HG02798 (cell line): ENCODE data around the gene RNF8.
"Not testable (repeated sequence)": the region's sequence is repeated elsewhere in the genome, so short reads cannot be mapped to it uniquely, and the experiment has no call there.

ENCODE experiments used
- ATAC-seq: cut with Tn5 transposase; IDR thresholded peaks from one replicate; pipeline ENCODE4 v1.9.1; 2021; ENCODE audit warnings: mild to moderate bottlenecking; ENCODE audit not compliant: unreplicated experiment, poor library complexity

RNF8 gene

DNA sequence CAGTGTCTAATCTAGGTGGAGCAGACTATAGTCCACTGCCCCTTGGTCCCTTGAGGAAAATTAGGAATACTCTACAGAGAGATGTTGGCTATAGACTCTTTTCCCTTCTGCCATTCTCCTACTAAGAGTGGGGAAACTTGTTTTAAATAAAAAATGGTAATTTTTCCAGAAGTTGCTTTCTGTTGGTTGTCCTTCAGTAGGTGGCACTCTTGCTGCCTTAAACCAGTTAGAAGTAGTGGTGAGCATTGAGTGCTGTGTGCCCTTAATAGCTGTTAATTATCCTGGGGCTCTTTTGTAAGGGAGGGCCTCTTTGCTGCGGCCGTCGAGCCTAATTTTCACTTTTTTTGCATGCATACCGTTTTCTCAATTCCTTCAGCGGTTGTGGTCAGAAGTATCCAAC lies 82.0 kb downstream of the RNF8 start:
- ATAC-seq = no peak

- no peak for ATAC-seq
Measured at GRCh38 chr6:37438930-37439329, 85.1 kb downstream of the RNF8 start.

GRCh38 chr6:37441651-37442050 lies 87.9 kb downstream of the RNF8 start:
- no peak for ATAC-seq

- ATAC-seq = no peak
Measured at GRCh38 chr6:37442416-37443215, 88.8 kb downstream of the RNF8 start.

- not testable (repeated sequence) for ATAC-seq
Measured at GRCh38 chr6:37443216-37443542, 89.4 kb downstream of the RNF8 start.
